ENCODE measurements around the gene CNOT10. TPM values are rescaled to one million over a fixed set of nuclear protein-coding genes. Genes with fewer than 3 reads are reported as not detected.
A peak's percentile ranks its signal among the peaks of the same experiment; 100 is the strongest.
"Not testable (repeated sequence)": the region's sequence is repeated elsewhere in the genome, so short reads cannot be mapped to it uniquely, and the experiment has no call there.

CNOT10 gene
- total and polyA plus RNA-seq, 8 donors = 10.7 to 436 (median 20.5) TPM

- H3K9me3 ChIP-seq = no peaks in the 10 kb centered on the region
- H3K27me3 ChIP-seq = no peaks in the 10 kb centered on the region
- H3K4me1 ChIP-seq = no peaks in the 10 kb centered on the region
- no peak overlapping the region for H3K27ac ChIP-seq
- H3K36me3 ChIP-seq = peaks cover 20 to 68% (median 67%) of the 10 kb centered on the region in 4 donors
- peak in 1 of 2 donors; percentile 63 for DNase-seq
- H3K4me3 ChIP-seq = no peak overlapping the region
- TF ChIP-seq CTCF (IDR thresholded peaks at IDR 0.05) (peak in 4 of 7 experiments; percentile 36 to 55 (median 46)), POLR2AphosphoS5 (IDR thresholded peaks at IDR 0.05) (no peak), POLR2A (IDR thresholded peaks at IDR 0.05) (no peak), EP300 (IDR thresholded peaks at IDR 0.05) (no peak)
- intact Hi-C loops (cut with DNase I; ENCODE audit: low total_unique reads) = loop anchor here (10.0 kb wide), 1 partner anchor 201 kb away; no protein-coding TSS in a partner anchor
Observed at GRCh38 chr3:32733631-32734229, 48.7 kb downstream of the CNOT10 start.

- intact Hi-C loops (cut with DNase I; ENCODE audit: low total_unique reads) = loop anchor here (10.0 kb wide), 1 partner anchor 200 kb away; no protein-coding TSS in a partner anchor
- H3K27ac ChIP-seq = no peak overlapping the region
- TF ChIP-seq EP300 (IDR thresholded peaks at IDR 0.05) (no peak), POLR2AphosphoS5 (IDR thresholded peaks at IDR 0.05) (no peak), POLR2A (IDR thresholded peaks at IDR 0.05) (no peak), CTCF (IDR thresholded peaks at IDR 0.05) (no peak)
- no peaks in the 10 kb centered on the region for H3K9me3 ChIP-seq
- no peaks in the 10 kb centered on the region for H3K4me1 ChIP-seq
- H3K27me3 ChIP-seq = no peaks in the 10 kb centered on the region
- H3K36me3 ChIP-seq = peaks cover 15 to 72% (median 68%) of the 10 kb centered on the region in 4 donors
- WGBS, 5 donors = 94 to 97% (median 96%) methylated on average over 3 of the region's 3 CpGs
- no peak overlapping the region for H3K4me3 ChIP-seq
- no peak for DNase-seq
Observed at GRCh38 chr3:32734756-32735155, 49.8 kb downstream of the CNOT10 start.

GRCh38 chr3:32743470-32743869 lies 58.5 kb downstream of the CNOT10 start:
- H3K27ac ChIP-seq; DNase-seq; H3K4me1 ChIP-seq; H3K4me3 ChIP-seq; intact Hi-C loops (cut with DNase I; ENCODE audit: low total_unique reads); H3K9me3 ChIP-seq; H3K27me3 ChIP-seq: not testable (repeated sequence)
- WGBS, 5 donors = 94 to 96% (median 94%) methylated on average over 6 of the region's 6 CpGs
- peaks cover 5 to 61% (median 55%) of the 10 kb centered on the region in 4 donors for H3K36me3 ChIP-seq

GRCh38 chr3:32743934-32744333 lies 58.9 kb downstream of the CNOT10 start:
- Histone ChIP-seq H3K4me1 (no peaks in the 10 kb centered on the region), H3K4me3 (no peak overlapping the region), H3K27ac (no peak overlapping the region), H3K27me3 (no peaks in the 10 kb centered on the region), H3K36me3 (peaks cover 5 to 57% (median 52%) of the 10 kb centered on the region in 4 donors), H3K9me3 (no peaks in the 10 kb centered on the region)
- intact Hi-C loops (cut with DNase I; ENCODE audit: low total_unique reads) = no loop called here
- TF ChIP-seq EP300 (IDR thresholded peaks at IDR 0.05) = no peak
- TF ChIP-seq POLR2A (IDR thresholded peaks at IDR 0.05) = no peak
- no peak for TF ChIP-seq POLR2AphosphoS5 (IDR thresholded peaks at IDR 0.05)
- no peak for TF ChIP-seq CTCF (IDR thresholded peaks at IDR 0.05)
- DNase-seq = peak in 1 of 2 donors; percentile 35
- WGBS, 5 donors = 59 to 88% (median 84%) methylated on average over 2 of the region's 2 CpGs

GRCh38 chr3:32751377-32751776 lies 66.4 kb downstream of the CNOT10 start:
- no peak for DNase-seq
- WGBS, 5 donors = 89 to 100% (median 94%) methylated on average over 1 of the region's 1 CpG
- Histone ChIP-seq H3K36me3 (peaks cover 0 to 38% (median 33%) of the 10 kb centered on the region in 4 donors), H3K27ac (no peak overlapping the region), H3K9me3 (no peaks in the 10 kb centered on the region), H3K27me3 (no peaks in the 10 kb centered on the region), H3K4me3 (no peak overlapping the region), H3K4me1 (no peaks in the 10 kb centered on the region)
- intact Hi-C loops (cut with DNase I; ENCODE audit: low total_unique reads) = no loop called here
- no peak for TF ChIP-seq EP300 (IDR thresholded peaks at IDR 0.05)
- TF ChIP-seq POLR2AphosphoS5 (IDR thresholded peaks at IDR 0.05) = no peak
- TF ChIP-seq CTCF (IDR thresholded peaks at IDR 0.05) = no peak
- TF ChIP-seq POLR2A (IDR thresholded peaks at IDR 0.05) = no peak
